Cardiac septum (tissue), 1 donor: Measurements from ENCODE around the gene POU2AF3. TPM values are rescaled to one million over a fixed set of nuclear protein-coding genes. Genes with fewer than 3 reads are reported as not detected.
"Not testable (repeated sequence)": the region's sequence is repeated elsewhere in the genome, so short reads cannot be mapped to it uniquely, and the experiment has no call there.

Experiments
- DNase-seq: peaks from one replicate; pipeline ENCODE4 v3.0.0-alpha.2; 2020; ENCODE audit warnings: low spot score
- intact Hi-C: fragments of 100-400 bp; cut with DNase I; formaldehyde crosslinking; loops from one replicate; pipeline ENCODE4 v1.14.0; 2022
- total RNA-seq: library from RNA; stranded (reverse); fragmentation: NEBNext Ultra II Directional; extraction: Animal tissue kit (Norgen Biotek cat#: 25700); gene quantifications from one replicate; pipeline ENCODE4 v1.2.1, GENCODE V29; 2021
- donor health status: DM: no; HTN: no; CAD: no.

POU2AF3 gene
- total RNA-seq, 1 donor from 2014 or later, result not detected

DNA sequence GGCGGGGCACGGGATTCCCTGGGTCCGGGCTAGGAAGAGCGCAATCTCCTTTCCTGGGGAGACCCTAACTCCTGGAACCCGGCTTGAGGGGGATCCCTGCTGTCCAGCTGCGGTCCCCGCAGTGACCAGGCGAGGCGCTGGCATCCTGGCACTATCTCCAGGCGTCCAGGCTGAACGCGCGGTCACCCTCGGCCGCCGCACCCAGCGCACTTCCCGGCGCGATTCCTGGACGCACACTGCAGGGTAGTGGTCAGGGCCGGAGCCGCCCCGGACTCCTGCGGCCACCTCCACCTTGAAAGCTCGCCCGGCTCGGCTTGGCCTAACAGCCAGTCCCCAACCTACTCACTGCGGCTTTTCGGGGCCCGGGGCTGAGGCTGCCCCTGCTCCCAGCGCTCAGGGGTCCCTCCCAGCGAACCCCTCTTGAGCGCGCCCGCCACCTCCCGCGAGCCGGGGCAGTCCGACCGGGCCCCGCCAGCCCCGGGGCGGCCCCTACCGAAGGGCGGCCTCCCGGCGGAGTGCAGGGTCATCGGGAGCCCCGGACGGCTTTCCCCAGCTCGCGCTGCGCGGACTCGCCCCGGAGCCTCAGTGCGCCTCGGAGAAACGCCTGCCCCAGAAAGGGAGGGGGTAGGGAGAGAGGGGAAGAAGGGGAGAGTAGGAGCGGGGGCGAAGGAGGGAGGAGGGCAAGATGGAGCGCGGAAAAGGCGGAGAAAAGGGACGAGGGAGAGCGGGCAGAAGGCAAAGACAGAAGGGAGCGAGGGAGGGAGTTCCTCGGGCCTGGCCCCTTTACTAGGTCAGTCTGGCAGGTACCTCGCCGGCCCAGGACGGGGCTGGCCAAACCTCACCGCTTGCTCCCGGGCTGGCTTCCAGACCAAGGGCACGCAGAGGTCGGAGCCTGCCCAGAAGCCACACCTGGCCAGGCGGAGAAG lies 1.0 kb downstream of the POU2AF3 start:
- intact Hi-C loops, result loop anchor here (5.0 kb wide), 1 partner anchor 123 kb away; no protein-coding TSS in a partner anchor

DNA sequence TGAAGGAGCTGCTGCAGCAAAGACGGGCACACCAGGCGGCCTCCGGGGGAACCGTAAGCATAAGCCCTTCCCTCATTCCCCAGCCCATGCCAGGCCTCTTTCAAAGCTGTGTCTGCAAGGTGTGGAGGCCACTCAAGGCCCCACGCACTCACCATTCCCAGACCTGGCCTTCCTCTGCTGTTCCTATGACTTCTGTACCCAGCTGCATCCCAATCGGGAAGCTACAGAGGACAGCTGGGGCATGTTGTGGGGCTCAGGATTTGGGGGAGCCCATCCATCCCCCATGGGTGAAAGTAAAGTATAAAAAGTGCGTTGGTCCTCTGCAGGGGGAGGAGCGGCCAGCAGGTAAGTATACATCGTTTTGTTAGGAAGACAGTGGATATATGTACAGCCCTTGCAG lies 2.2 kb downstream of the POU2AF3 start:
- intact Hi-C loops, result no loop called here
- DNase-seq, result no peak

More for the DNA sequence above, 1.0 kb downstream of the POU2AF3 start:
- DNase-seq, result no peak

DNA sequence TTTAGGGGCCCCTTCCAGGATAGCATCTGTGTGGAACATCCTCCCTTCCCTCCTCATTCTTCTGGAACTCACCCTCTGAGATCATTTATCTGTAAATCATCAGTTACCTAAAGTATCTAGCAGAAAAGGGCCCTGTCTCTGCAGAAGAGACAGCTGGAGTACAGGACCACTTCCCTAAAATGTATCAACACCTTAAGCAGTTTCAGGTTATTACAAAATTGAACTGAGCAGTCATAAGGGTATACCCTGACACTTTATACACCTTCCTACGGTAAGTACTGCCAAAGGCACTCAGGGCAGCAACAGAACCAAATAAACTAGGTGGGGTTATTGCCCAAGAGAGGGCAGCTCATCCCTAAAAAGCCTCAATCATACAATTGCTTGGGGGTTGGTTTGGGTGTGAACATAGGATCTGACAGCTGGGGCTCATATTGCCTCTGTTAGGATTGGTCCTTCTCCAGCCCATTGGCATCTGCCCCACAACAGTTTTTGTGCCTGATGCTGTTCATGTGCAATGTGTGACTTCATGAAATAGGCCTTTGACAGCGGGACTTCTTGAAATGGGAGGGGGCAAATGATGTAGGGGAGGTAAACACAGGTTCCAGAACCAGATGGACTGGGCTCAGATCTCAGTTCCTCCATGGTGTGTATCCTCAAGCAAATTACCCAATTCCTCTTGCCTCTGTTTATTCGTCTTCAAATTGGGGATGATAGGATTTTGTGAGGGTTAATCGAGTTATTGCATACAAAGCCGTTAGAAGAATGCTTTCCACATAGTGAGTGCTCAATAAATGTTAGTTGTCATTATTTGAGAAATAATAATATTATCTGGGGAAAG lies 2.9 kb downstream of the POU2AF3 start:
- intact Hi-C loops, result no loop called here
- DNase-seq, result no peak

DNA sequence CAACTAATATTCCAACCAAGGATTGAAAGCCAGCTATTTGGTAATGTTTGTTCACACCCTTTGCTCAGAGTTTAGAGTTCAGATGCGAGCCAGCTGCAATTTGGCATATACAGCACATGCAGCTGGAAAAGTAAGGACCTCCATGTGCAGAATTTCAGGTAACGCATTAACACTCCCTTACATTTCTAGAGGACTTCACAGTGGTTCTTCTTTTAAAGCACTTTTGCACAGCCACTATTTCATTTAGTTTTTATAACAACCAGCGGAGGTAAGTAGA lies 3.4 kb downstream of the POU2AF3 start:
- DNase-seq, result no peak
- intact Hi-C loops, result no loop called here

DNA sequence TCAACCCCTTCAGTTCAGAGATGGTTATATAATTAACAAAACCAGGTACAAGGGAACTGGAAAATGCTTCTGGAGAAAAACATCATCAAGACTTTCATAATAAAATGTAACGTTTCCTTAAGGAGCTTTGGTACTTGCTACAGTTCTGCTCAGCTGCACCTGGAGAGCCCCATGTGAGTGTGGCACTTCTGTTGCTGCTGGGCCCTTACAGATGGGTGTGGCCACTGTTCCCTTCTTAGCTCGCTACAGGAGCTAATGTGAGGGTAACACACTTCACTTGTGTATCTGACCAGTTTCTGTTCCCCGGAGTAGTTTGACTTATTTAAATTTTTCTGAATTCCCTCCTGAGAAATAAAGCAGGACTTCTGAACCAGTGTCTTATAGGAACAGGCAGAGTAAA lies 4.0 kb downstream of the POU2AF3 start:
- DNase-seq, result no peak
- intact Hi-C loops, result no loop called here

DNA sequence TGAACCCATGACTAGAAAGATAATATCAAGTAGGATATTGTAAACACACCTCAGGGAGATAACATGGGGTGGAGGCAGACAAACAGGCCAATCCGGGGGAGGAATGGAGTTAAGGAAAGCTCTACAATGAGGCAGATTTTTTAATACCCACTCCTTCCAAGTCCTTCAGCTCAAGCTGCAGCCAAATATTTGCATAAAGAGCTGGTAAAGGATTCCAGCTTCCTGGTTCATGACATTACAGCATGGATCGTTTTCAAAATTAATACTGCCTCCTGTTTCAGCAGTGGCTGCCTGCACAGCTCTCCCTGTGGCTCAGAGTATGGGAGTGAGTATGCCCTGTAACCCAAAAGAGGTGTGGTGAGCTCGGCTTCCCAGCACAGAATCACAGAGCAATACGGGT lies 5.1 kb downstream of the POU2AF3 start:
- DNase-seq, result no peak
- intact Hi-C loops, result no loop called here

DNA sequence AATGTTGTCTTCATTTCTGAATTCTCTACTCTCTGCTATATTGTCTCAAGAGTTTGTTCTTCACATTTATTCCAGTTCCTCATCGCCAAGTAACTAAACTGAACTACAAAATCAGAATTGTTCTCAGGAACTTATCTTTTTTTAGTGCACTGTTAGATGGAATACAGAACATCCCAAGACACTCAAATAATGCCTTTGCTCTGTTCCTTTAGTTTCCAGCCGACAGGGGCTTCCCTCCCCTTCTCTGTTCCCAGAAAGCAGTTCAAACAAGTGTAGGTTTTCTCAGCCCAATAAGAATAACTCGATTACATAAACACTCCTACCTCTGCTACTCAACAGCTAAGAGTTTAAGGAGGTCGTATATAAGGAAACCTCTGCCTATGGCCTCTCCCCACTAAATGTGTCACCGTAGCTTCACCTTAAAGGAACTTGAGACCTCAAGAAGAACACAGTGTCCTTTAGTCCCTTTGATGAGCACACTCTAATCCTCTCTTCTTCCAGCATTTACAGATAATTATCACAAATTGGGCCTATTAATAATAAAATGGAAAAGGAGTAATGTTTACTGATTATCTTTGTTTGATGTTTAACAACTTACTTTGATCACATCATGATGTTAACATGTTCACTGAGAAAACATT lies 6.9 kb downstream of the POU2AF3 start:
- DNase-seq, result no peak
- intact Hi-C loops, result no loop called here

DNA sequence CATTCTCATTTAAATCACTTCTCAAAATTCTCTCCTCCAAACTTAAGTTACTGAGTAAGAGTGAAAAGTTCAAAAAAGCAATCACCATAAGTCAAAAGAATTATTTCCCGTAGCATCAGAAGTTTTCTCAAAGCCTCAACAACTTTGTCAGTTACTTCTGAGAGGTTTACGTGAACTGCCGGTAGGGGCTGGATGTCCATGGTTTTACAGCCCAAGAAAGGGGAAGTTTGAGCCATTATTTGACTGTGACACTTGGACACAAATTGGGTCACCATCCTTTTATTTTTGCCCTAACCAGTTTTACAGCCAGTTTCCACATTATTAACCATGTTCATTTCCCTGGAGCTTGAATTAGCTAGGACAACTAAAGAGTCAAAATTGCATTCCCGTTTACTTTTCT lies 7.5 kb downstream of the POU2AF3 start:
- intact Hi-C loops, result no loop called here
- no peak for DNase-seq

DNA sequence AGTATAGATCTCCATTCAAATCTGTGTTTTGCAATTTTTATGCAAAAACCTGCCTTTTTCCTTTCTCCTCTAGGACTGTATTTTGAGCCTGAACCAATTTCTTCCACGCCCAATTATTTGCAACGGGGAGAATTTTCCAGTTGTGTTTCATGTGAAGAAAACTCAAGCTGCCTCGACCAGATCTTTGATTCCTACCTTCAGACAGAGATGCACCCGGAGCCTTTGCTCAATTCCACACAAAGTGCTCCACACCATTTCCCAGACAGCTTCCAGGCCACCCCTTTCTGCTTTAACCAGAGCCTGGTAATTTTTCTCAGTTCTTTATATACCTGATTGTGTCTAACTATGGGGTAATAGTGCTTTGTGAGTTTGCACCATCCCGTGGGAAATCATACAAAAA lies 8.0 kb downstream of the POU2AF3 start:
- intact Hi-C loops, result no loop called here

DNA sequence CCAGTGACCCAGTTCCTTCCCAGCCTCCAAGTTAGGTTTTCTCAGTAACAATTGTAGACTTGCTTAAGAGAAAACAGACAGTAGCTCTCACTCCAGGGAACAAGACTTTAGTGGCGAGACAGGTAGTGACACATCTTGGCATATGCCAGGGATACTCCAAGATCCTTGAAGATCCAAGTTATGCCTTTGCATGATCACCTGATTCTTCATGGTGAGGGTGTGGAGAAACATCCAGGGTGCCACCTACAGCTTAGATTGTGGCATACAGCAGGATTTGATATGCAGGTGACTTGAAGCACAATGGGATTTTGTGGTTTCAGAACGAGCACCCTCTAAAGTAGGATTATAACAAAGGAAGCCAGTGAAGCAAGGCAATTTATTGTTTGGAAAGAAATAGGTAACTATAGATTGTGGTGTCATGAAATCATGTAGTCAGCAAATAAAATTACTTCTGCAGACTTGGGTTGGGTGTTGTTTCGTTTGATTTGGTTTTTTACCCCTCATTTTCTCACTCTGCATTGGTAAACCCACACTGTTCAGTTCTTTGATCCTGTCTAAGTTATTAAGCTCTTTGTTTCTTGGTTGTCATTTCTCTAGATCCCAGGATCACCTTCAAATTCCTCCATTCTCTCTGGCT lies 9.2 kb downstream of the POU2AF3 start:
- DNase-seq, result no peak
- intact Hi-C loops, result no loop called here

More for the DNA sequence above, 8.0 kb downstream of the POU2AF3 start:
- DNase-seq, result no peak

DNA sequence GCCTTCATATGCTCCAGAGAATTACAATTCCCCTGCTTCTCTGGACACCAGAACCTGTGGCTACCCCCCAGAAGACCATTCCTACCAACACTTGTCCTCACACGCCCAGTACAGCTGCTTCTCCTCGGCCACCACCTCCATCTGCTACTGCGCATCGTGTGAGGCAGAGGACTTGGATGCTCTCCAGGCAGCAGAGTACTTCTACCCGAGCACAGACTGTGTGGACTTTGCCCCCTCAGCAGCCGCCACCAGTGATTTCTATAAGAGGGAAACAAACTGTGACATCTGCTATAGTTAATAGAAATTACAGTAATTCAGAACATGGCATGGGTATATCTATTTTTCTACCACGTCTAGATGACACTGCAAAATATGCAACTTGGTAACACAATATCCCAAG lies 9.8 kb downstream of the POU2AF3 start:
- DNase-seq, result no peak
- intact Hi-C loops, result no loop called here

DNA sequence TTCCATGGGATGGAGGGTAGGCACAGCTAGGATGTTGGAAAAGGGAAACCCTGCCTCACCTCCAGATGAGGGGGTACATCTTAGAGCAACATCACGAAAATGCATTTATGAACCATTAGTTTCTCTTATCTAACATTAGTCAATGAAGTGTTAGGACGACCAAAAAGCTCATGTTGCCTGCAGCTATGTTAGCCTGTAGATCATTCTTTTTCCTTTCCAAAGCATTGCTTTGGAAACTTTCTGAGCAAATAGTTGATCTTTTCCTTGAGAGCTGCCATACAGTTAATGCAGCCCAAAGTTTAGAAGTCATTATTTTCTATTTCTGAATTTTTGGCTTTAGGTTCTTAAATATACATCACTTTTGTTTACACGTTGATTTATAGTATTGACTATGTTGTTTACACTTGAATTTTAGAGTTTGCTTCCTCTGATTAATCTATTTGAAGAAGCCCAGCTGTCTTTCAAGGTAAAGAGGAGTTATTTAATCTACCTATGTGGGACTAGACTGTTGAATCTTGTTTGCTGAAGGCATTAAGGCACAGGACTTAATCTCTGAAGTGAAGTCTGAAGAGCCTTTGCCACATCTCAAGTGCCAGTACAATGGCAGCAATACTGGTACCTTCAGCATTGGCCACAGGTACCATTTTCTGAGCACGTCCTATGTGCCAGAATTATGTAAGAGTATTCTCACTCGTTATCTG lies 11.0 kb downstream of the POU2AF3 start:
- DNase-seq, result no peak

DNA sequence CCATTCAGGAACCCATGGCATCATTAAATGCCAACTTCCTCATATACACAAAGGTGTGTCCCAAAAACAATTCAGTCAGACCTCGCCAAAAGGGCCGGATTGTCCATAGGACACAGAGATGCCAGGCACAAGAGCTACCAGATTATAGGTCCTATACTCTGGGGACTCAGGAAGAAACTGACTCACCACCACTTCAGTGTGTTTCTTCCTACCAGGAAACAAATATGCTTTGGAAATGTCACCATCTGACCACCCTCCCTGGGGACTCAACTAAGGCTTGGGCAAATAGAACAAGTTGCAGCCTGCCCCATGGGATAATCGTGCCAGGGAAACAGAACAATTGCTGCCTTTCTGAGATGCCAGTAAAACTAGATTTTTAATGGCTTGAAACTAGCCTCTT lies 11.7 kb downstream of the POU2AF3 start:
- no peak for DNase-seq
- intact Hi-C loops, result no loop called here

More for the DNA sequence above, 11.0 kb downstream of the POU2AF3 start:
- intact Hi-C loops, result no loop called here

DNA sequence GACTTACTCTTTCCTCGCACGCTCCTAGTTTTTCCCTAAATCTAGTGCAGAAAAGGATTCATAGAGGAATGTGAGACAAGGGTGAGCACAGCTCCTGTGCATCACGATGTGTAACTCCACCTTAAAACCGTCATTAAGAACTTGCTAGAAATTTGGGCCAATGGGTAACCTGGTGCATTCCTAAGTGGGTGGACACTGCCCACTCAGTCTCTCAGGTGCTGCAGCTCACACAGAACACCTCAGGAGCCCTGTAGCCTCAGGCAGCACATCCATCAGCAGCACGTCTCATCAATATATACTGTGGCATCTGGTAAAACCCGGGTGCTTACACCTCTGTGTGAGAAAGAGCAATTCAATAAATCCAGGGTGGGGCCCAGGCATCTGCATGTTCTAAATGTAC lies 12.4 kb downstream of the POU2AF3 start:
- no peak for DNase-seq
- intact Hi-C loops, result no loop called here

DNA sequence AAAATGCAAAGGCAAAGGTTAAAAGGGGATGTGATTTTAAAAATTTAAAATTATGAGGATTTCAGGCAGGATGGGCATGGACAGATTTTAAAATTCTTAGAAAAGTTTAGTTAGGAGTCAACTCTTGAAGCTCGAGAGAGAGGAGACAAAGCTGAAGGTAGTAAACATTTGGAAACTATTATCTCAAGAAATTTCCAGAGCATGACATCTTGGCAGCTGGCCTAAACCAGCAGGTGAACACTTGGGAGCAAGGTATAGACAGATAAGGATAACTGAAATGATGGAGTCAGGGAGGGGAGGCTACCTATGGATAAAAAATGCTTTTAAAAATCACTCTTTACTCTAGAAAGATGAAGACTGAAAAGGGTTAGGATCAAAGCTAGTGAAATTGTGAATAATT lies 13.7 kb downstream of the POU2AF3 start:
- no peak for DNase-seq
- intact Hi-C loops, result no loop called here

DNA sequence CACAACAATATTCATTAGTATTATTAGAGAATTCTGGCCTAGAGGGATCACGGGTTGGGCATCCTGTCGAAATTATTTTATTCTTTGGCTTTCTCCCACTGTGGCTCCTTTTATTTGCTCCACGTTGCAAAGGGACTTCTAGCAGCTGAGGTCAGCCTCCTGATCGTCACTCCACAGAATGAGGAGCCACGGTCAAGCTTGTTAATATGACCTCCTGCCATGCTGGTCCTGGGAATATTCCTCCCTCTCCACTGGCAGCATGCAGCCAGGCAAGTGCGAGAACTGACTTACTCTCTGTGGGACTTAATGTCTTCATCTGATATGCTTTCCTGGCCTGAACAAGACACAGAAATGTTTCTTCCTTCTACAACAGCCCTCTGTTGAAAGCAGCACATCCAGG lies 20.9 kb downstream of the POU2AF3 start:
- no peak for DNase-seq
- intact Hi-C loops, result no loop called here

DNA sequence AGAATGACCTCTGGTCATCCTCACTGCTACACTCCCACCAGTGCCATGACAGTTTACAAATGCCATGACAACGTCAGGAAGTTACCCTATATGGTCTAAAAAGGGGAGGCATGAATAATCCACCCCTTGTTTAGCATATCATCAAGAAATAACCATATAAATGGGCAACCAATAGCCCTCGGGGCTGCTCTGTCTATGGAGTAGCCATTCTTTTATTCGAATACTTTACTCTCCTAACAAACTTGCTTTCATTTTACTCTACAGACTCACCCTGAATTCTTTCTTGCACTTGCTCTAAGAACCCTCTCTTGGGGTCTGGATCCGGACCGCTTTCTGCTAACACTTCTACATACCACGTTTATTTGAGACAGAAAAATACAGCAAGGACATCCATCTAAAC lies 21.9 kb downstream of the POU2AF3 start:
- intact Hi-C loops, result not testable (repeated sequence)

DNA sequence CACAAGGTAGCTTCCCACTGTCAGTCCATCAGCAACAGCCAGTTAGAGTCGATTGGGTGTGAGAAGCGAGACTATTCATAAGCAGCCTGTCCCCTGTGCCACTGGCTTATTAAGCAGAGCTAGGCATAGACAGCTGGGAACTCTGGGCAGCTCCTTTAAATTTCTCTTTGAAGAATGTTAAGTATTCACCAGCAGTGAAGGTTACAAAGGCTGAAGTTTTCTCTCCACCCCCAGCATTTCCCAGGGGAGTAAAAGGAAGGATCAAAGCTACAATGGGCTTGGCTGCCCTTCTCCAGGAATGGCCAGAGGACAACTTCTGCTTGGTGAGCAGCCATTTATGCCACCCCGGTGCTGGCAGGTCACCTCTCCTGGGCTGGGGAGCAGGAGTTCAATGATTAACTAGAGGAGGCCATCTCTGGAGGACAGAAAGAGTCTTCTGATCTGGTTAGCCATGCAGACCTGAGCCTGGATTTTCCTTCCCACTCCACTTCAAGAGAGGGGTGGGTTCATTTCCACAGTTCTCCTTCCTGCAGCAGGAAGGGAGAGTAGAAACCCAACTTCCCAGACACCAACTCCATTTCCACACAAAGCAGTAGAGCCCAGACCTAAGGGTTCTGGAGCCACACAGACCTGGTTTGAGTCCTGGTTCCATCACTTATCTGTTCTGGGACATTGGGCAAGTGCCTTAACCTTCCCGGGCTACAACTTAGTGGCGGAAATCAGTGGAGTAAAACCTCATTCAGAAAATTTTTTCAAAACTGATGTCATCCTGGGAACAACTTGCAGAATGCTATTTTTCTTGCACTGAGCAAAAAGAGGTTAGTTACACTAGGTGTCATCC lies 22.6 kb downstream of the POU2AF3 start:
- DNase-seq, result no peak
- intact Hi-C loops, result no loop called here

More for the DNA sequence above, 21.9 kb downstream of the POU2AF3 start:
- not testable (repeated sequence) for DNase-seq
